ENCODE measurements around the gene KPNA4.
A peak's percentile ranks its signal among the peaks of the same experiment; 100 is the strongest.
"Not testable (repeated sequence)": the region's sequence is repeated elsewhere in the genome, so short reads cannot be mapped to it uniquely, and the experiment has no call there.

The KPNA4 gene

GRCh38 chr3:160583451-160583850 lies 18.1 kb upstream of the KPNA4 start:
- no peak overlapping the region for H3K27ac ChIP-seq
- TF ChIP-seq, protein P1, sequence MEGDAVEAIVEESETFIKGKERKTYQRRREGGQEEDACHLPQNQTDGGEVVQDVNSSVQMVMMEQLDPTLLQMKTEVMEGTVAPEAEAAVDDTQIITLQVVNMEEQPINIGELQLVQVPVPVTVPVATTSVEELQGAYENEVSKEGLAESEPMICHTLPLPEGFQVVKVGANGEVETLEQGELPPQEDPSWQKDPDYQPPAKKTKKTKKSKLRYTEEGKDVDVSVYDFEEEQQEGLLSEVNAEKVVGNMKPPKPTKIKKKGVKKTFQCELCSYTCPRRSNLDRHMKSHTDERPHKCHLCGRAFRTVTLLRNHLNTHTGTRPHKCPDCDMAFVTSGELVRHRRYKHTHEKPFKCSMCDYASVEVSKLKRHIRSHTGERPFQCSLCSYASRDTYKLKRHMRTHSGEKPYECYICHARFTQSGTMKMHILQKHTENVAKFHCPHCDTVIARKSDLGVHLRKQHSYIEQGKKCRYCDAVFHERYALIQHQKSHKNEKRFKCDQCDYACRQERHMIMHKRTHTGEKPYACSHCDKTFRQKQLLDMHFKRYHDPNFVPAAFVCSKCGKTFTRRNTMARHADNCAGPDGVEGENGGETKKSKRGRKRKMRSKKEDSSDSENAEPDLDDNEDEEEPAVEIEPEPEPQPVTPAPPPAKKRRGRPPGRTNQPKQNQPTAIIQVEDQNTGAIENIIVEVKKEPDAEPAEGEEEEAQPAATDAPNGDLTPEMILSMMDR (conservative IDR thresholded peaks at IDR 0.05), result no peak
- TF ChIP-seq ZFX (IDR thresholded peaks at IDR 0.05), result no peak

GRCh38 chr3:160580938-160581337 lies 15.6 kb upstream of the KPNA4 start:
- no peak for TF ChIP-seq ZFX (IDR thresholded peaks at IDR 0.05)
- TF ChIP-seq, protein P1 (conservative IDR thresholded peaks at IDR 0.05), result no peak
- H3K27ac ChIP-seq, result no peak overlapping the region

DNA sequence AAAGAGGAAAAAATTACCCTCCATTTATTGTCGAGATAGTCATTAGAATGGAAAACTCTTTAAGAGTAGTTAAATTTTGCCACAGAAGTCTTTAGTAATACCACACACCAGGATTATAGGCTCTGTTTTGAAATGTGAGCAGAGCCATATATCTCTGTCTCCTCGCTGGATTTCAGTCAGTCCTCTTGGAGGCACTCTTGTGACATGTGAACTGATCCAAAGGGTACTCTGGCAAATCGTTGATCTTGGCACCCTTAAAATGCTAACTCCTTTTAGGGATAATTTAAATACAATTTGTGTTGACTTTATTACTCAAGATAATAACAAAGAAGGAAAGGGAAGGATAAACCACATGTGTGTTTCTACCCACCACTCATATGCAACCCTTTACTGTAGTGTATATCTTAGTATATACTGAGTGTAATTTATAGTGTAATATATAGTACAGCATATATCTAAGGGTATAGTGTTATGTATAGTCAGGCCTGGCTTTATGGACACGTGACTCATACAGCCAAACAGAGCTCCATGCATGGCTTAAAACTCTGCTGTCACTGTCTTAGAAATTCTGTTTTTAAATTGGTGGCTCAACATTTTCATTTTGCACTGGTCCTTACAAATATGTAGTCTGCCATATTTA lies 12.3 kb upstream of the KPNA4 start:
- TF ChIP-seq ZFX (IDR thresholded peaks at IDR 0.05), result no peak
- TF ChIP-seq, protein P1 (conservative IDR thresholded peaks at IDR 0.05), result peak; percentile 36
- H3K27ac ChIP-seq, result no peak overlapping the region

DNA sequence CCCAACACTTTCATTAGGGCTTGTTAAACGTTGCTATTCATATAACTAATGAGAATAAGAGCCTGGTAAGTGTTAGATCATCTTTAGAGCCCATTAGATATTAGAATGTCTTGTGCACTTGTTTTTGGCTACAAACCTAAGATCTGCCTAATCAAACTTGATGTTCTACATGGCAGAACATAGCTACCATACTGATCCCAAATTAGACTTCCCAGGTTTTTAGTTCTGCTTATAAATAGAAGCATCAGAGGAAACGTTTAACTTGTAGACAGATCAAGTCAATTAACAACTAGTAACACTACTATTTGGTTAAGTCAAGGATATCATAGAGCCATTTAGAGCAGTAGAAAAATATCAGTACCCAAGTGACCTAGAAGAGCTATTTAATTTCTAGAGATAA lies 11.7 kb upstream of the KPNA4 start:
- no peak overlapping the region for H3K27ac ChIP-seq
- TF ChIP-seq ZFX (IDR thresholded peaks at IDR 0.05), result no peak
- TF ChIP-seq, protein P1 (conservative IDR thresholded peaks at IDR 0.05), result no peak

- TF ChIP-seq, protein P1 (conservative IDR thresholded peaks at IDR 0.05), result no peak
- TF ChIP-seq ZFX (IDR thresholded peaks at IDR 0.05), result no peak
- no peak overlapping the region for H3K27ac ChIP-seq
These were observed 11.2 kb upstream of the KPNA4 start for GRCh38 chr3:160576621-160577020.

- TF ChIP-seq, protein P1 (conservative IDR thresholded peaks at IDR 0.05), result no peak
- TF ChIP-seq ZFX (IDR thresholded peaks at IDR 0.05), result no peak
- H3K27ac ChIP-seq, result no peak overlapping the region
These were observed 10.2 kb upstream of the KPNA4 start for GRCh38 chr3:160575589-160575988.

DNA sequence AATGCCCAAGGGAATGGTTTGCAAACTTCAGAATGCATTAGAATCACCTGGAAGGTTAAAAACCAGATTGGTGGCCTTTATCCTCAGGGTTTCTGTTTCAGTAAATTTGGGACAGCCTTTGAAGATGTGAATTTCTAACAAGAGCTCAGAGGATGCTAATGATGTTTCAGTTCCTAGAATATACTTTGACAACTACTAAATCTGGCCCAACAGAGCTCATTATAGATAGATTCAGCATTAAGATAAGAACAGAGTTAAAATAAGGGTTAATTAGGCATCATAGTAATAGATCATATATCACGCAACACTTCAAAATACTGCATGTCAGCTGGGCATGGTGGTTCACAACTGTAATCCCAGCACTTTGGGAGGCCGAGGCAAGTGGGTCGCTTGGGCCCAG lies 9.3 kb upstream of the KPNA4 start:
- no peak overlapping the region for H3K27ac ChIP-seq
- TF ChIP-seq ZFX (IDR thresholded peaks at IDR 0.05), result no peak
- TF ChIP-seq, protein P1 (conservative IDR thresholded peaks at IDR 0.05), result no peak

GRCh38 chr3:160573955-160574525 lies 8.7 kb upstream of the KPNA4 start:
- H3K27ac ChIP-seq, result not testable (repeated sequence)
